Measurements from ENCODE around the gene C1orf56.

- TF ChIP-seq CTCF (IDR thresholded peaks at IDR 0.05), result no peak
- TF ChIP-seq POLR2A (IDR thresholded peaks at IDR 0.05), result no peak
These were observed 19.6 kb downstream of the C1orf56 start for GRCh38 chr1:151067185-151067584.

All from lower leg skin (tissue), 3 donors.